Effector memory CD8-positive, alpha-beta T cell (primary cell): ENCODE results near the gene NF2.

Experiments used
- ATAC-seq: fragments of 150-1000 bp; cut with Tn5 transposase; replicated peaks from 2 replicates; pipeline ENCODE4 v1.10.0; 2021; ENCODE audit warnings: mild to moderate bottlenecking, moderate library complexity
- DNase-seq, 3 experiments: peaks; one replicate each; pipeline ENCODE4 v3.0.0; 2021
- H3K27ac Mint-ChIP-seq, 2 donors: one replicate each; pipeline ENCODE4 v1.8.0; 2022; ENCODE audit warnings: mild to moderate bottlenecking in 2 of 2, mixed read lengths in 2 of 2, moderate library complexity in 2 of 2
- H3K27me3 Mint-ChIP-seq, 2 donors: one replicate each; pipeline ENCODE4 v1.8.0; 2022; ENCODE audit warnings: mixed read lengths in 2 of 2
- H3K36me3 Mint-ChIP-seq: one replicate; pipeline ENCODE4 v1.8.0; 2022; ENCODE audit warnings: mild to moderate bottlenecking, moderate library complexity, mixed read lengths; ENCODE audit not compliant: insufficient read depth
- H3K4me1 Mint-ChIP-seq, 2 donors: one replicate each; pipeline ENCODE4 v1.8.0; 2022; ENCODE audit warnings: low read depth in 2 of 2, mixed read lengths in 2 of 2
- H3K4me3 Mint-ChIP-seq, 2 donors: one replicate each; pipeline ENCODE4 v1.8.0; 2022; ENCODE audit warnings: mild to moderate bottlenecking in 2 of 2, mixed read lengths in 2 of 2, moderate library complexity in 2 of 2
- H3K9me3 Mint-ChIP-seq, 2 donors: one replicate each; pipeline ENCODE4 v1.8.0; 2022; ENCODE audit warnings: mixed read lengths in 2 of 2

Gene NF2

DNA sequence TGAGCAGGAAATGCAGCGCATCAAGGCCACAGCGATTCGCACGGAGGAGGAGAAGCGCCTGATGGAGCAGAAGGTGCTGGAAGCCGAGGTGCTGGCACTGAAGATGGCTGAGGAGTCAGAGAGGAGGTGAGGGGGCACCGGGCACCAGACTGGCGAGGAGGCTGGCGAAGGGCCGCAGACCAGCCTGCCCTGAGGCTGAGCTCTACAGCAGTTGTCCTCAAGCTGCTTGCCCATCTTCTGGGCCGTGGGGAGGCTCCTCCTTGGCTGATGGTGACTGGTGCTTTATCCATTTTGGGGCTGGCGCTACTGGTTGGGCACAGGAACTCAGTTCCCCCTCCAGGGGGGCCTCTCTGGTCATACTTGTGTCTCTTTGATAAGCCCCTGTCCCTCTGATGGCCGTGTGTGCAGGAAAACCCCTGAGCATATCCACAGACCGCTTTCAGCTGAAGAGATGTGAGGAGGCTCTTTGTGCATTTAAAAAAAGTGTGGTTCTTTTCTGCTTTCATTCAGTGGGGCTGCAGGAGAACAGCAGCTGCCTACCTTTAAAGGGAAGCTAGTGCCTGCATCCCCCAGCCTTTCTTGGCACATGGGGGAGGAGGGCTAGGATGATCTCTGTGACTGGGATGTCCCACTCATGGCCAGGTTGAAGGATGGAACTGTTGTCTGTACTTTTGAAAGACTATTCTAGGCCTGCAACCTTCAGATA lies 70.1 kb downstream of the NF2 start:
- Mint-ChIP-seq H3K4me3 (no peak overlapping the region), H3K9me3 (no peaks in the 10 kb centered on the region), H3K4me1 (no peaks in the 10 kb centered on the region), H3K27me3 (no peaks in the 10 kb centered on the region), H3K36me3 (peaks cover 61% of the 10 kb centered on the region), H3K27ac (peak overlapping the region in 1 of 2 donors; percentile 44)
- no peak for DNase-seq
- ATAC-seq, result no peak

DNA sequence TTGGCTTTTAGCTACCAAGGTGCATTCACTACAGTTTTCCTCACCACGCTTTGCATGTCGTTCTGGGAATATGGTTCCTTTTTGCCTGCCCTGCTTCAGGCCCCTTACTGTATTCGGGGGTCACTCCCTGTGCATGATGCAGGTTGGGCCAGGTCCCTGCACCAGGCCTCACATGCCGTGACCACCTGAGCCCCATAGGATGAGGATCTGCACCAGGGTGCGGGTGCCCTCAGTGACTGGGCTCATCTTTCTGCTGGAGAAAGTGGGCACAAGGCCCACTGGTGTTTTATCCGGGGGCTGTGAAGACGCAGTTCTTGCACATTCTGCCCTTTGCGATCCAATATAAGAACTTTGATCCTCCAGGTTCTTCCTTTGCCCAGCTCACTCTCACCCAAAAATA lies 70.7 kb downstream of the NF2 start:
- peaks cover 60% of the 10 kb centered on the region for H3K36me3 Mint-ChIP-seq
- ATAC-seq, result no peak
- no peak overlapping the region for H3K4me3 Mint-ChIP-seq
- H3K27ac Mint-ChIP-seq, result peak overlapping the region in 1 of 2 donors; percentile 44
- no peaks in the 10 kb centered on the region for H3K27me3 Mint-ChIP-seq
- no peaks in the 10 kb centered on the region for H3K4me1 Mint-ChIP-seq
- DNase-seq, result no peak
- no peaks in the 10 kb centered on the region for H3K9me3 Mint-ChIP-seq

DNA sequence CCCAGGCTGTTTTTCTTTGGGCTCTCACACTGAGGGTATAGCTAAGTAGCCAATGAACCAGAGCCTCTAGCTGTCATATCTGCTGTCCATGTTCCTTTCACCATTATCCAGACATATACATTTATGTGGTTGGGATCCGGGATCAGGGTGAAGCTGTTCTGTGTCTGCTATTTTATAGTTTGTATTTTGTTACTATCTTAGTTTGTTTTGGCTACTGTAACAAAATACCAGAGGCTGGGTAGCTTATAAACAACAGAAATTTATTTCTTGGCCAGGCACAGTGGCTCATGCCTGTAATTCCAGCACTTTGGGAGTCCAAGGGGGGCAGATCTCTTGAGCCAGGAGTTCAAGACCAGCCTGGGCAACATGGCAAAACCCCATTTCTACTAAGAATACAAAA lies 75.9 kb downstream of the NF2 start:
- Mint-ChIP-seq H3K27ac (no peak overlapping the region), H3K4me1 (no peaks in the 10 kb centered on the region), H3K9me3 (no peaks in the 10 kb centered on the region), H3K36me3 (peaks cover 54% of the 10 kb centered on the region), H3K4me3 (no peak overlapping the region), H3K27me3 (no peaks in the 10 kb centered on the region)
- ATAC-seq (no peak), DNase-seq (no peak)

DNA sequence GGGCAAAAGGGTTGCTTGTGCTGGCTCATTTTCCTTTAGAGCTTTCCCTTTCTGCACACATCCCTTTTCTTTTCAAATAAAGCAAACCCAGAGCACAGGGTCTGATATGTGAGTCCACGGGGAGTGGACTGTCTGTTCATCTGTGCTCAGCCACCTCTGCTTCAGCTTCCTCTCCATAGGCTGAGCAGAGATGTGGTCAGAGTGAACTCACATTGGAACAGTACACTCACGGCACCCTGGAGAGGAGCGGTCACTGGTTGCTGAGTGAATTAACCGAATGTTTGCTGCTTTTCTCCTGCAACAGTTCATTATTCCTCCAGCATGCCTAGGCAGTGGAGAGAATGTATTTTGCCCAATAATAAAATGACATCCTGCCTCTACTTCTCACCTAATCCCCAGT lies 80.1 kb downstream of the NF2 start:
- Mint-ChIP-seq H3K27ac (no peak overlapping the region), H3K4me1 (no peaks in the 10 kb centered on the region), H3K27me3 (no peaks in the 10 kb centered on the region), H3K4me3 (no peak overlapping the region), H3K9me3 (no peaks in the 10 kb centered on the region), H3K36me3 (peaks cover 35% of the 10 kb centered on the region)
- ATAC-seq (no peak), DNase-seq (no peak)

GRCh38 chr22:29684244-29684643 lies 80.8 kb downstream of the NF2 start:
- Mint-ChIP-seq H3K4me1 (no peaks in the 10 kb centered on the region), H3K4me3 (no peak overlapping the region), H3K36me3 (peaks cover 32% of the 10 kb centered on the region), H3K27ac (no peak overlapping the region), H3K9me3 (no peaks in the 10 kb centered on the region), H3K27me3 (no peaks in the 10 kb centered on the region)
- DNase-seq (no peak), ATAC-seq (no peak)

DNA sequence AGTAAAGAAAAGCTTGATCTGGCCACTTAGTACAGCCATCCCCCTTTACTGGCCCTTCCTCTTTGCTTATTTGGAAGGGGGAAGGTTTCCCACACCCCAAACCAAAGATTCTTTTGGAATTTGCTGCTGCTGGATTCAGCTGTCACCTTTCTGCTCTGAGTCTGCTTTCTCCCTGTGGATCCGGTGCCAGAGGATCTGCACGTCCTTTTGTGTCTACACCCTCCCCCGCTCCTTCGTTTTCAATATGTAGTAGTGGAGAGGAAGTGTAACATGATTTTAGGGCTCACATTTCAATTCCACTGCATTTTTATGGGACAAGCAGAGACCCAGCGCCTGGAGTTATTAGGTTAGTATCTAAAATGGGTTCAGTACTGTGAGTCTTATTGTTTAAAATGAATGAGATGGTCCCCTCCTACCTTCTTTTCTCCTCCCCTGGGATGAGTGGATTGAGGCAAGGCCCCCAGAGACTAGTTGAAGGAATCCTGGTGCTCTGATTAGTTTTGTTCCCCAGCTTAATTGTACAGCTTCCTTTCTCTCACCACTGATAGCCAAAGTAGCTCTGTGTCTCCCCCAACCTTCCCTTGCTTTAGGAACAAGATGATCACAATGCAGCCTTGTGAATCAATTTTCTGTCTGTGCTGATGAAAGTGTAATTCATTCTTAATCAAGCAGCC lies 85.9 kb downstream of the NF2 start:
- no peak for ATAC-seq
- no peak overlapping the region for H3K4me3 Mint-ChIP-seq
- peaks cover 14% of the 10 kb centered on the region for H3K36me3 Mint-ChIP-seq
- H3K27me3 Mint-ChIP-seq, result no peaks in the 10 kb centered on the region
- H3K27ac Mint-ChIP-seq, result peak overlapping the region in 1 of 2 donors; percentile 65
- no peak for DNase-seq
- H3K9me3 Mint-ChIP-seq, result no peaks in the 10 kb centered on the region
- no peaks in the 10 kb centered on the region for H3K4me1 Mint-ChIP-seq

- DNase-seq, result peak in 1 of 3 experiments; percentile 24
- Mint-ChIP-seq H3K27me3 (no peaks in the 10 kb centered on the region), H3K27ac (peak overlapping the region in 1 of 2 donors; percentile 65), H3K9me3 (no peaks in the 10 kb centered on the region), H3K36me3 (peaks cover 12% of the 10 kb centered on the region), H3K4me3 (no peak overlapping the region), H3K4me1 (no peaks in the 10 kb centered on the region)
- no peak for ATAC-seq
Measured at GRCh38 chr22:29689880-29690213, 86.4 kb downstream of the NF2 start.

- H3K27me3 Mint-ChIP-seq, result no peaks in the 10 kb centered on the region
- ATAC-seq (no peak), DNase-seq (no peak)
- H3K4me1 Mint-ChIP-seq, result no peaks in the 10 kb centered on the region
- H3K27ac Mint-ChIP-seq, result peak overlapping the region in 1 of 2 donors; percentile 23
- H3K36me3 Mint-ChIP-seq, result peaks cover 7% of the 10 kb centered on the region
- H3K4me3 Mint-ChIP-seq, result no peak overlapping the region
- no peaks in the 10 kb centered on the region for H3K9me3 Mint-ChIP-seq
Measured at GRCh38 chr22:29690476-29690875, 87.0 kb downstream of the NF2 start.

DNA sequence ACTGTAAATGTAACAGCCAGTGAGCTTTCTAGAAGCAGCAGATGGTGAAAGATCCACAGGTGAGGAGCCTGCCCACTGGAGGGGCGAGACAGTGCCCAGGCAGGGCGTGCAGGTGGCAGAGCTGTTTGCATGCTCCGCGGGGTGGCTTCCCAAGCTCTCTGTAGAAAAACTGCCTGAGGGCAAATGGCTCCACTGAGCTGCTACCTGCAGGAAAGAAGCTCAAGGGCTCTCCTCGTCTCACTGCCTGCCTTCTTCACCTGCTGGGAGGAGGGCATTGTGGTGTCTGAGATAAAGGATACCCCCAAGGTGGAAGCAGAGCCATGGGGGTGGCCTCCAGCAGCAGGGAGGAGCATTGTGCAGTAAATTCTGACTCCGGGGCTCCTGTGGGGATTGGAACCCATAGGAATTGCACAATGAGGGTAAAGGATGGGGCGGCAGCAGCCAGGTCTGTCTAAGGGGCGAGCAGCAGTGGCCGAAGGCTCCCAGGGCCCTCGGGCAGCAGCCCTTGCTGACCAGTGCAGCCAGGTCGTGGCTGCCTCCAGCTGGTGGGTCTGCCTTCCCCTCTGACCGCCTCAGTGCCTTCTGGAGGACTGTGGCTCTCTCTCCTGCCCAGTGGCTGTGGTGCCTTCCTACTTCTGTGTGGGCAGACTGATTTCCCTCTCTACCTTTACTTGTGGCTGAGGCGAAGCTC lies 88.3 kb downstream of the NF2 start:
- Mint-ChIP-seq H3K4me1 (no peaks in the 10 kb centered on the region), H3K36me3 (peaks cover 14% of the 10 kb centered on the region), H3K9me3 (no peaks in the 10 kb centered on the region), H3K4me3 (no peak overlapping the region), H3K27me3 (no peaks in the 10 kb centered on the region), H3K27ac (peak overlapping the region in 1 of 2 donors; percentile 23)
- DNase-seq, result no peak
- no peak for ATAC-seq

DNA sequence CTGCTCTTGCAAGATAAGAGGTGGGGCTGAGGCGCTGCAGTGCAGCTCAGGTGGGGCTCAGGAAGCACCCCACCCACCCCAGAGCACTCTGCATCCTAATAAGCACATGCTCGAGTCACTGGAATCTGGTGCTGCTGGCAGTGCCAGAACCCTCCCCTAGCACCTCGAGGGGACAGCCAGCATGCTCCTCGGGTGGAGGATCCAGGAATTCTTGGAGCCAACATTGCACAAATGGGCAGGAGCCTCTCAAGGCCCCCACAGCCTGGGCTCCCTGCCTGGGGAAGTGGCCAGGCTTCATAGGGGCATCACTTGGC lies 88.9 kb downstream of the NF2 start:
- DNase-seq (no peak), ATAC-seq (no peak)
- Mint-ChIP-seq H3K9me3 (no peaks in the 10 kb centered on the region), H3K4me1 (no peaks in the 10 kb centered on the region), H3K27me3 (no peaks in the 10 kb centered on the region), H3K36me3 (peaks cover 14% of the 10 kb centered on the region), H3K4me3 (no peak overlapping the region), H3K27ac (no peak overlapping the region)

GRCh38 chr22:29693161-29693560 lies 89.7 kb downstream of the NF2 start:
- DNase-seq, result no peak
- Mint-ChIP-seq H3K9me3 (no peaks in the 10 kb centered on the region), H3K27ac (peak overlapping the region in 1 of 2 donors; percentile 4), H3K27me3 (no peaks in the 10 kb centered on the region), H3K4me3 (no peak overlapping the region), H3K4me1 (no peaks in the 10 kb centered on the region), H3K36me3 (peaks cover 19% of the 10 kb centered on the region)
- ATAC-seq, result no peak

DNA sequence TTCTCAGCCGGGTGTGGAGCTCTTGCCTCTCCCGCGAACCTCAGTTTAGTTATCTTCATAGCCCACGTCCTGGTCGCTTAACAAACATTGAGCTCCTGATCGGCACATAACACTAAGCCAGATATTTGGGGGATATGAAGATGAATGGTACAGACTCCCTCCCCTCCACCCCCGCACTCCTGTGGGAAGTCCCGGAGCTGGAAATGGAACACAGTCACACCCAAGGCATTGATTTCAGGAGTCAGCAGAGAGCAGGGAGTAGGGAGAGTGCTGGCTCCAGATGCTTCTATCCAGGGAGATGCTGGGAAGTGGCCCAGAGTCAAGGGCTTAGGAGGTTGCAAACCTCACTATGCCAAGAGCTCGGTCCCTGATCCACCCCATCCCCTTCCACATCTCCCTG lies 90.2 kb downstream of the NF2 start:
- DNase-seq, result no peak
- Mint-ChIP-seq H3K4me1 (no peaks in the 10 kb centered on the region), H3K9me3 (no peaks in the 10 kb centered on the region), H3K36me3 (peaks cover 22% of the 10 kb centered on the region), H3K4me3 (no peak overlapping the region), H3K27ac (no peak overlapping the region), H3K27me3 (no peaks in the 10 kb centered on the region)
- no peak for ATAC-seq

- ATAC-seq, result no peak
- H3K4me3 Mint-ChIP-seq, result no peak overlapping the region
Measured at GRCh38 chr22:29695129-29695926, 91.9 kb downstream of the NF2 start.

More at GRCh38 chr22:29695129-29695926, 91.9 kb downstream of the NF2 start:
- no peaks in the 10 kb centered on the region for H3K4me1 Mint-ChIP-seq
- no peak for DNase-seq
- no peaks in the 10 kb centered on the region for H3K27me3 Mint-ChIP-seq
- H3K9me3 Mint-ChIP-seq, result no peaks in the 10 kb centered on the region
- H3K27ac Mint-ChIP-seq, result no peak overlapping the region
- peaks cover 19% of the 10 kb centered on the region for H3K36me3 Mint-ChIP-seq
